ENCODE data around the gene TTC23. TPM values are rescaled to one million over a fixed set of nuclear protein-coding genes. Genes with fewer than 3 reads are reported as not detected.

TTC23 gene
- total and polyA plus RNA-seq, 2 donors (not counting 3 experiments of a cell fraction or from before 2014, with no cell fraction given), result 4.1 to 27.3 TPM

DNA sequence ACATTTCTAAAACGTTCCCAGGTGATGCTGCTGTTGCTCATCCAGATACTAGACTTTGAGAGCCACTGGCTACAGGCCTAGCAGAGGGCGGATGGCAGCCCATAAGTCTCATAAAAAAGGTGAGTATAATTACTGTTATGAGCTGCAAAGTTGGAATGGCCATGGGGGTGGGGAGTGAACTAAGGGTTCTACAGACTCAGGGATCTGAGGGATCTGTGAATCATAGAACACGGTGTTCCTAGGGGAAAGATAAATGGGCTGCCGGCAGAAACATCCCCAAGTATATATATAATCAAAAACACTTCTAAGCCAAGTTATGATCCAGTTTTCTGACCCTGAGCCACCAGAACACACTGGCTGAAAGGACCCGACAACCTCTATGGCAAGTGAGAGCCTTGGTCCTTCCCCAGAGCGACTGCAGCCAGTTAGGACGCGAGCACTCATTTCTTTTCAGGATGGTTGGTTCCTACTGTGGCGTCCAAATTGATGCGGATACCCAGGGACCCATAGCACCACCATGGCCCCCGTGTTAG, 152.4 kb downstream of the TTC23 start:
- Histone ChIP-seq H3K9me3 (replicated peaks; ENCODE audit: control insufficient read depth, insufficient read depth, low read length) (no peaks in the 10 kb centered on the region), H2AFZ (ENCODE audit: low read depth, low read length) (no peak overlapping the region), H3K4me2 (ENCODE audit: insufficient read depth, low read length) (no peak overlapping the region), H3K9ac (replicated peaks; ENCODE audit: extremely low read depth, insufficient read depth, low read length) (no peak overlapping the region), H3K27me3 (ENCODE audit: control insufficient read depth in 2 of 2, insufficient read depth in 2 of 2, low read length in 2 of 2) (peaks cover 0 to 2% of the 10 kb centered on the region in 2 experiments), H4K20me1 (replicated peaks; ENCODE audit: control insufficient read depth, extremely low read depth, insufficient read depth, low read length) (no peaks in the 10 kb centered on the region), H3K4me1 (ENCODE audit: control insufficient read depth, extremely low read depth, insufficient read depth, low read length) (no peaks in the 10 kb centered on the region), H3K79me2 (ENCODE audit: control insufficient read depth, insufficient read depth, low read length) (no peaks in the 10 kb centered on the region), H3K9me1 (replicated peaks; ENCODE audit: control insufficient read depth, extremely low read depth, insufficient read depth, low read length) (no peaks in the 10 kb centered on the region), H3K36me3 (ENCODE audit: control insufficient read depth in 2 of 2, extremely low read depth in 1 of 2, insufficient read depth in 2 of 2, low read length in 2 of 2) (no peaks in the 10 kb centered on the region), H3K4me3 (replicated peaks in 1 of 3; ENCODE audit: insufficient read depth in 1 of 3, low read depth in 1 of 3, low read length in 3 of 3) (no peak overlapping the region), H3K27ac (ENCODE audit: insufficient read depth, low read depth, low read length) (no peak overlapping the region)
- CTCF ChIA-PET, result no interaction called here
- POLR2A ChIA-PET, result no interaction called here
- dilution Hi-C loops (cut with MboI; ENCODE audit: extremely low pct_ligation_motif_present, low sequenced_read_pairs), result no loop called here
- TF ChIP-seq EZH2 (IDR thresholded peaks at IDR 0.05; ENCODE audit: borderline replicate concordance, low read depth, low read length, severe bottlenecking) (no peak), JUN (IDR thresholded peaks at IDR 0.05; ENCODE audit: borderline replicate concordance, insufficient read depth, insufficient read length, low read depth) (no peak), MYC (IDR thresholded peaks at IDR 0.05; ENCODE audit: low read depth, low read length) (no peak), POLR2A (IDR thresholded peaks at IDR 0.05; ENCODE audit: low read depth, low read length) (no peak), FOS (IDR thresholded peaks at IDR 0.05; ENCODE audit: borderline replicate concordance, insufficient read depth, low read length) (no peak)
- TF ChIP-seq, protein P1, sequence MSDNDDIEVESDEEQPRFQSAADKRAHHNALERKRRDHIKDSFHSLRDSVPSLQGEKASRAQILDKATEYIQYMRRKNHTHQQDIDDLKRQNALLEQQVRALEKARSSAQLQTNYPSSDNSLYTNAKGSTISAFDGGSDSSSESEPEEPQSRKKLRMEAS (IDR thresholded peaks at IDR 0.05; ENCODE audit: insufficient read depth, insufficient read length), result no peak
- BruUV-seq (replicated peaks), result no TSS peak
- intact Hi-C loops (cut with micrococcal nuclease), result no loop called here
- no peak for DNase-seq (ENCODE audit: low read depth, low spot score)
- FAIRE-seq, result no peak

DNA sequence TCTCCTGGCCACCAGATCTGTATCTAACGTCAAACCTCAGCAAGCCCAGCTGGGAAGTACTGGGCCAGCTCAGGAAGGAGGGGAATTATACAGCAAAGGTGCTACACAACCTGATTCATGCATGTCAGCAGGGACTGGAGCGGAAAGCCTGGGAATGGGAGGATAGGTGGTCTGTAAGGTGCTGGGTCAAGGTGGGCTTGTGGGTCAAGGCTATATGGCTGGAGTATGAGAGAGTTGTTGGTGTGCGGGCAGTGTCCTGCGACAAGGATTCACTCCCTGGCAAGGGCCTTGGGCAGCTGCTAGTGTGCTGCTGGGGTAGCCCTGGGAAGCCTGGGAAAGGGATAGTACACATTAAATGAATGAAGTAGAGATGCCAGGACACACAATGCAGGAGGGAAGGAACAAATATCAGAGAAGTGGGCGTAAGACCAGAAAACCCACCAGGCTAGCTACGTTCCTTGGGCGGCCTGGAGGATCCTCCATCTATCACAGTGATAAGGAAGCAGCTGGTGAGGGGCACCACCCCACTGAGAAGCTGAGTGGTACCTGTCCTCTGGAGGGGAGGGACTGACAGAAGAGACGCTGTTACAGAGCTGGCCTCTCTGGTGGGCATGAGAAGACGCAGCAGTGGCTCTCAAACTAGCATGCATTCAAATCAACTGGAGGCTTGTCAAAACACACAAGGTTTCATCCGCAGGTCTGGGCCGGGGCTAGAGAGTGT, 153.0 kb downstream of the TTC23 start:
- Histone ChIP-seq H3K36me3 (ENCODE audit: control insufficient read depth in 2 of 2, extremely low read depth in 1 of 2, insufficient read depth in 2 of 2, low read length in 2 of 2) (no peaks in the 10 kb centered on the region), H3K4me3 (replicated peaks in 1 of 3; ENCODE audit: insufficient read depth in 1 of 3, low read depth in 1 of 3, low read length in 3 of 3) (no peak overlapping the region), H3K27ac (ENCODE audit: insufficient read depth, low read depth, low read length) (no peak overlapping the region), H3K9me1 (replicated peaks; ENCODE audit: control insufficient read depth, extremely low read depth, insufficient read depth, low read length) (no peaks in the 10 kb centered on the region), H3K9ac (replicated peaks; ENCODE audit: extremely low read depth, insufficient read depth, low read length) (no peak overlapping the region), H3K4me1 (ENCODE audit: control insufficient read depth, extremely low read depth, insufficient read depth, low read length) (no peaks in the 10 kb centered on the region), H2AFZ (ENCODE audit: low read depth, low read length) (no peak overlapping the region), H3K79me2 (ENCODE audit: control insufficient read depth, insufficient read depth, low read length) (no peaks in the 10 kb centered on the region), H3K27me3 (ENCODE audit: control insufficient read depth in 2 of 2, insufficient read depth in 2 of 2, low read length in 2 of 2) (peaks cover 0 to 2% of the 10 kb centered on the region in 2 experiments), H4K20me1 (replicated peaks; ENCODE audit: control insufficient read depth, extremely low read depth, insufficient read depth, low read length) (no peaks in the 10 kb centered on the region), H3K9me3 (replicated peaks; ENCODE audit: control insufficient read depth, insufficient read depth, low read length) (no peaks in the 10 kb centered on the region), H3K4me2 (ENCODE audit: insufficient read depth, low read length) (no peak overlapping the region)
- CTCF ChIA-PET, result no interaction called here
- intact Hi-C loops (cut with micrococcal nuclease), result no loop called here
- FAIRE-seq, result no peak
- no peak for DNase-seq (ENCODE audit: low read depth, low spot score)
- dilution Hi-C loops (cut with MboI; ENCODE audit: extremely low pct_ligation_motif_present, low sequenced_read_pairs), result no loop called here
- POLR2A ChIA-PET, result no interaction called here
- no TSS peak for BruUV-seq (replicated peaks)
- TF ChIP-seq GATA2 (IDR thresholded peaks at IDR 0.05; ENCODE audit: insufficient read depth, insufficient read length, low read depth, low read length) (no peak), EZH2 (IDR thresholded peaks at IDR 0.05; ENCODE audit: borderline replicate concordance, low read depth, low read length, severe bottlenecking) (no peak), JUN (IDR thresholded peaks at IDR 0.05; ENCODE audit: borderline replicate concordance, insufficient read depth, insufficient read length, low read depth) (no peak), POLR2AphosphoS5 (IDR thresholded peaks at IDR 0.05; ENCODE audit: insufficient read depth, low read depth, low read length) (no peak), FOS (IDR thresholded peaks at IDR 0.05; ENCODE audit: borderline replicate concordance, insufficient read depth, low read length) (no peak), POLR2A (IDR thresholded peaks at IDR 0.05; ENCODE audit: low read depth, low read length) (no peak), MYC (IDR thresholded peaks at IDR 0.05; ENCODE audit: low read depth, low read length) (no peak), CTCF (IDR thresholded peaks at IDR 0.05; ENCODE audit: extremely low read depth in 1 of 2, insufficient read depth in 1 of 2, low read depth in 1 of 2, low read length in 2 of 2) (no peak)
- TF ChIP-seq, protein P1 (IDR thresholded peaks at IDR 0.05; ENCODE audit: insufficient read depth, insufficient read length), result no peak

All from endothelial cell of umbilical vein (primary cell).